HG03135 (cell line): Measurements from ENCODE around the gene ABCC6.

Experiments used
- ATAC-seq: cut with Tn5 transposase; IDR thresholded peaks from one replicate; pipeline ENCODE4 v1.9.1; 2021; ENCODE audit warnings: mild to moderate bottlenecking, moderate library complexity; ENCODE audit not compliant: unreplicated experiment

Gene ABCC6

DNA sequence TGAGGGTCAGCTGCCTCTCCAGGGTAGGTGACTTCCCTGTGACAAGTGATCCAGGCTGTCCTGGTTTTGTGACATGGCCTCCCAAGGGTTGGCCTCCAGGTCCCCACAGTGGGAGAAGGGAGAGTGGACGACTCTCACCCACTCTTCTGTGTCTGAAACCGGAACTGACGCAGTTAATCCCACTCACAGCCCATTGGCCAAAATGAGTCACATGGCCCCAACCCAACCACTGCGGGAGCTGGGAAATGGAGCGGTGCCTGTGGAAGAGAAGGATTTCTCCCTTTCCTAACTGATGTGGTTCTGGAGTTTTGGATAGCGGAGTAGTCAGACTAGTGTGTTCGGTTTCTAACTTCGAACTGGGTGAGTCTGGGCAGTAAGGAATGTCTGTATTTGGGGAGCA is 79.4 kb downstream of the ABCC6 start:
- no peak for ATAC-seq

DNA sequence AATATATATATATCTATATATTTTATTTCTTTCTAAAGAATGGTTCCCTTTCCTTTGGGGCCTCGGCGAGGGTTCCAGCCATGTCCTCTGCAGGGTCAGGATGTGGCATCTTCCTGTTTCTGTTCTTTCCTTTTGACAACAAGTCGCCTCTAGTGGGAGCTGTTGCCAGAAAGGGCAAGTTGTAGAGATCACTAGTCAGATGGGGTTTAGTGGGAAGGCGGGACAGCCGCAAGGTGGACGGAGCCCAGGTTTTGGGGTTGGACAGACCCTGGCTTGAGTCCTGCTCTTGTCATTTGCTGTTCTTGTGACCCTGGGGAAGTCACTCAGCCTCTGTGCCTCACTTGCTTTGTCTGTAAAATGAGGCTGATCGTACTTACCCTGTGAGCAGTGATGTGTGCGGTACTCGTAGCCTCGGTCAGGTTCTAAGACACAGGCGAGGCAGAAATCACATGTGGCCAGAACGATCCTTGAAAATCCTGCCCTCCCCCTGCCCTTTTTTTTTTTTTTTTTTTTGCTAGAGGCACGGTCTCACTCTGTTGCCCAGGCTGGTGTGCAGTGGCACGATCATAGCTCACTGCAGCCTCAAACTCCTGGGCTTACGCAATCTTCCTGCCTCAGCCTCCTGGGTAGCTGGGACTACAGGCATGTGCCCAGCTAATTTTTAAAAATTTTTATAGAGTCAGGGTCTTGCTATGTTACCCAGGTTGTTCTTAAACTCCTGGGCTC is 80.1 kb downstream of the ABCC6 start:
- no peak for ATAC-seq

DNA sequence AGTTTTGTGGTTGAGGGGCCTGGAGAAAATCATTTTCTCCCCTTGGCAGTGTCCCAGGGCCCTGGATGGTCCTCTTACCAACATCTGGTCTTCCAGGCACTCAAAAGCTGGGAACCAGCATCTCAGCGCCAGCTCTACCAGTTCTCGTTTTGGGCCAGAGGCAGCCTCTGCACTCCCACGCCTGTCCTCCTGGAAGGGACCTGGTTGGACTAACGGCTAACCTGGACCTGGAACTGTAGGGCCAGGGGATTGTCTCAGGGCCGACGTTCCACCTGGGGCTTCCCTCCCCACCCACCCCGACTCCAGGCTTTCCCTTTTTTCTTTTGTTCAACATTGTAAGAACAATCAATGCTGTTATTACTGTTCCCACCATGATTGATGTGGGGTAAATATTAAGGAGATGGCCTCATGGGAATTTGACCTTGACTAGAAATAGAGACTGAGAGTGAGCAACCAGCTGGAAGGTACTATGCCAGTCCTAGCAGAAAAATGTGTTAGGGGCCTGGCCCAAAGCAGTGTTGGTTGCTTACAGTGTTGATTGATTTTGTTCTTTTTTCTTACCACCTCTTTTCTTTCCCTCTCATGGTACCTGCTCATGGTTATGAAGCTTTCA is 81.4 kb downstream of the ABCC6 start:
- no peak for ATAC-seq

DNA sequence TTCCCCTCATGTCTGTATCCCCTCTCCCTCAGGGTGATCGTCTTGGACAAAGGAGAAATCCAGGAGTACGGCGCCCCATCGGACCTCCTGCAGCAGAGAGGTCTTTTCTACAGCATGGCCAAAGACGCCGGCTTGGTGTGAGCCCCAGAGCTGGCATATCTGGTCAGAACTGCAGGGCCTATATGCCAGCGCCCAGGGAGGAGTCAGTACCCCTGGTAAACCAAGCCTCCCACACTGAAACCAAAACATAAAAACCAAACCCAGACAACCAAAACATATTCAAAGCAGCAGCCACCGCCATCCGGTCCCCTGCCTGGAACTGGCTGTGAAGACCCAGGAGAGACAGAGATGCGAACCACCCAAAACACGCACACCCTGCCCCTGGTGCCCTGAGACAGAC is 82.2 kb downstream of the ABCC6 start:
- ATAC-seq, result no peak

GRCh38 chr16:16140537-16140936 is 82.8 kb downstream of the ABCC6 start:
- no peak for ATAC-seq

DNA sequence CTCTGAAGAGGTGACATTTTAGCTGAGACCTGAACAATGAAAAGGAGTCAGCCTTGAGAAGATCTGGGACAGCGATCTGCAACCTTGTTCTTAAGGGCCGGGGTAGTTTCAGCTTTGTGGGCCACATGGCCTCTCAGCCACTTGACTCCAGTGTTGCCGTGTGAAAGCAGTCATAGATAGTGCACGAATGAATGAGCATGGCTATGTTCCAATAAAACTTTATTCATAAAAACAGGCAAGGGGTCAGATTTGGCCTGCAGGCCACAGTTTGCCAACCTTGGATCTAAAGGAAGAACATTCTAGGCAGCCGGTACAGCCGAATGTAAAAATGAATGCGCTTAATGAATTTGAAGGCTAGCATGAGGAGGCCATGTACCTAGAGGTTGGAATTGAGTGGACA is 83.5 kb downstream of the ABCC6 start:
- ATAC-seq, result no peak

GRCh38 chr16:16139061-16139460 is 84.2 kb downstream of the ABCC6 start:
- no peak for ATAC-seq

DNA sequence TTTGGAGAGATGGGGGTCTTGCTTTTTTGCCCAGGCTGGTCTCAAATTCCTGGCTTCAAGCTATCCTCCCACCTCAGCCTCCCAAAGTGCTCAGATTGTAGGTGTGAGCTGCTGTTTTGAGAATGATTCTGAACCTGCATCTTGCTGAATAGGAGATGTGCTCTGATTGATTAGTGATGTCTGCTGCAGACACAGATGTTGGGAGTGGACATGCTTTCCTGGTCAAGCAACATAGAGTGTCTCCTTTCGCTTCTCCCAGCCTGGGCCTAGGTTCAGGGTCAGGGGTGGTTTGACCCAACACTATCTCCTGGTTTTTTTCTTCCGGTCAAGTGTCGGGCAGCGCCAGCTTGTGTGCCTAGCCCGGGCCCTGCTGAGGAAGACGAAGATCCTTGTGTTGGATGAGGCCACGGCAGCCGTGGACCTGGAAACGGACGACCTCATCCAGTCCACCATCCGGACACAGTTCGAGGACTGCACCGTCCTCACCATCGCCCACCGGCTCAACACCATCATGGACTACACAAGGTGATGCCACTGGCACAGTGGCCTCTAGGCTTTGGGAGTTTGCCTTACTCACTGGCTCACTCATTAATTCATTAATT is 85.2 kb downstream of the ABCC6 start:
- ATAC-seq, result no peak

GRCh38 chr16:16137110-16137509 is 86.2 kb downstream of the ABCC6 start:
- ATAC-seq, result no peak

DNA sequence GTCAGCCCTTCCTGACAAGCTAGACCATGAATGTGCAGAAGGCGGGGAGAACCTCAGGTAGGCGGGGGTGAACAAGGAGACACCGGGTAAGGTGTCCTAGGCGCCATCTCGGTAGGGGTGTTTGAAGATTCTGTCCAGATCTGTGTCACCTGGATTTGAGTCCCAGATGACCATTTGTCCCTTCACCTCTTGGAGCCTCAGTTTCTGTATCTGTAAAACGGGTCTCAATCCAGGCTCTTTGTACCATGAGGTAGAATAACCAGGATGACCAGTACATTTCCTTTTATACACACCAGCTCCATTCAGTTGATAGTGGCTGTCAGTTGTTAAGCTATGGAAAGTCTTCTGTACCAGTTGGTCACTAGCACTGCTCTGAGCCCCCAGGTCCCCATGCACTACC is 86.7 kb downstream of the ABCC6 start:
- ATAC-seq, result no peak

- ATAC-seq, result no peak
Observed at GRCh38 chr16:16133943-16134604, 89.2 kb downstream of the ABCC6 start.

- no peak for ATAC-seq
Observed at GRCh38 chr16:16131659-16132058, 91.6 kb downstream of the ABCC6 start.

DNA sequence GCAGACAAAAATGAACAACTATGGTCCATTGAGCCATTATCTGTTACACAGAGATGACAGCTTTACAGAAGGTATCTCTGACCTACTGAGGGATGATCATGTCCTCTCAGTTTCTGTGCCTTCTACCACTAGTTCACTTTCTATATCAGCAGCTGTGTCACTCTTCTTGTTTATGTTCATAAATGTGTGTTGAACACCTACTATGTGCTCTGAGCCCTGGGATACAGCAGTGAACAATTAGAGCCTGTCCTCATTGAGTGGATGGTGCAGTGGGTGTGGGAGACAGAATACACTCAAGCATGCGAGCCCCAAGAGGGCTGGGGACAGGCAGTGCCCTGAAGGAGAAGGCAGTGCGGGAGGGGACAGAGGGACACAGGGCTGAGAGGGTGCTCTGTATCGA is 92.1 kb downstream of the ABCC6 start:
- no peak for ATAC-seq

GRCh38 chr16:16127469-16128116 is 95.7 kb downstream of the ABCC6 start:
- ATAC-seq, result no peak

DNA sequence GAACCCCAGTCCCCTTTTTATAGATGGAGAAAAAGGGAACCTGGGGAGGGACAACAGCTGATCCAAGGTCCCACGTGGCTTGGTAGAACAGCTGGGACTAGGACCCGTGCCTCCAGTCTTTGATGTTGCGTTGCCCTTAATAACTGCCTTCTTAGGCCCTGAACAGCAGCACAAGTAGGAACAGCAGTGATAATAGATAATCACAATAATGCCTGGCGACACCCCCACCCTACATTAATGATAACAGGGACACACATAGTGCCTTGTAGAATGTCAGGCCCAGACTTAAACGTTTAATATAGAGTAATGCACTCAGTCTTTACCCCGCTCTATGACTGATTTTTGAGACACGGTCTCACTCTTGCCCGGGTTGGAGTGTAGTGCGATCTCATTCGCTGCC is 96.4 kb downstream of the ABCC6 start:
- ATAC-seq, result no peak

DNA sequence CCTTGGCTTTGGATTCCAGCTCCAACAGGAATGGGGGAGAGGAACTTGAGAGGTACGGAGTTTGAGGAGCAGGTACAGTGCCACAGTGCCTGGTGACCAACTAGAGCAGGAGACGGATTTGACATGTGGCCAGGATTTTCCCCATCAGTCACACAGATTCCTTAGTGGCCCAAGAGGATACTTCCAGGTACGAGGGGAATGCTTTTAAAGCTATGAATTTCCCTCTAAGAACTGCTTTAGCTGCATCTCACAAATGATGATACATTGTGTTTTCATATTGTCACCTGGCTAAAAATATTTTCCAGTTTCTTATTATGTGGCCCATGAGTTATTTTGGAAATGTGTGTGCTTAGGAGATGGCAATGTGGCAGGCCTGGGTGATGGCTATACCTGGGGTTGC is 98.3 kb downstream of the ABCC6 start:
- no peak for ATAC-seq

DNA sequence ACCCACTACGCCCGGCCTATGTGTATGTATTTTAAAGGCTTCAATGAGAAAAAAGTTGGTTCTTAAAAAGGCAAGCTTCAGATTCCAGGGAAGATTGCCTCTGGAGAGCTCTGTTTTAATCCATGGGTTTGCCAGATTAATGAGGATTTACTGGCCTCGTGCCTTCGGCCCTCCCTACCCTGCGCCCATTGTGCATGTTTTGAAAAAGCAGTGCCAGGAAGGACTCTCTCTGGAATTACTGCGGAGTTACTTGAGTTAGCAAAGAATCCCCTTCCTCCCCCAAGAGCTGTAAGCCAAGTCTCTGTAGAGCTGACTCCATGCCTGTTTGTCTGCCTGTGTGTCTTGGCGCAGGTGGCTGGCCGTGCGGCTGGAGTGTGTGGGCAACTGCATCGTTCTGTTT is 98.9 kb downstream of the ABCC6 start:
- ATAC-seq, result no peak

DNA sequence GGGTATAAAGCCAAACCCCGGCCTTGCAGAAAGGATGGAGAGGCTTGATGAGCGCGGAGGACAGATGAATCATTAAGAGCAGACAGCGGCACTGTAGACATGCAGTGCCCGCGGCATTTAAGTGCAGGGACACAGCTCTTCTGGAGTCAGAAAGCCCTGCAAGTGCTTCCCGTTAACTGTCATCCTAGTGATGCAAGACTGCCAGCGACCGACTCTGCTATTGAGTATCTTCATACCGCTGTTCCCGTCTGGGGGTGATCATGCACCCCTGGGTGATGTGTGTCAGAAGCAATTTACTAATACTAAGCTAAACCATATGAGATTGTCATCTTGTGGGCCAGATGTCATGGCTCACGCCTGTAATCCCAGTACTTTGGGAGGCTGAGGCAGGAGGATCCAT is 101.0 kb downstream of the ABCC6 start:
- ATAC-seq, result no peak

DNA sequence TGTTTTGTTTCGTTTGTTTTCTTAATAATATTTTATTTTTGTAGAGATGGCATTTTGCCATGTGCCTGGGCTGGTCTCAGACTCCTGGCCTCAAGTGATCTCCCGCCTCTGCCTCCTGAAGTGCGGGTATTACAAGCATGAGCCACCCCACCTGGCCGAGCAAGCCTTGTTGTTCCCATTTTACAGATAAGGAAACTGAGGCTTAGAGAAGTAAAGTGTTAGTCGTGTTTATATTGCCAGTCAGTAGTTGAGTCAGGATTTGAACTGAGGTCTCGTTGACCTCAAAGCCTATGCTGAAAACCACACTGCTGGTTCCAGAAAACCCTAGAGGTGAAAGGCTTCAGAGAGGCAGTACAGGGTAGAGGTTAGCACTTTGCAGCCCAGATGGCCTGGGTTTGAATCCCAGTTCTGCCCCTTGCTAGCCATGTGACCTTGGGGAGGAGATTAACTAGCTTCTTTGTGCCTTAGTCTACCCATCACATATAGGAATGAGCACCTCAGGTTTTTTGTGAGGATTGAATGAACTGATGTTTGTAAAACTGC is 102.0 kb downstream of the ABCC6 start:
- ATAC-seq, result no peak

DNA sequence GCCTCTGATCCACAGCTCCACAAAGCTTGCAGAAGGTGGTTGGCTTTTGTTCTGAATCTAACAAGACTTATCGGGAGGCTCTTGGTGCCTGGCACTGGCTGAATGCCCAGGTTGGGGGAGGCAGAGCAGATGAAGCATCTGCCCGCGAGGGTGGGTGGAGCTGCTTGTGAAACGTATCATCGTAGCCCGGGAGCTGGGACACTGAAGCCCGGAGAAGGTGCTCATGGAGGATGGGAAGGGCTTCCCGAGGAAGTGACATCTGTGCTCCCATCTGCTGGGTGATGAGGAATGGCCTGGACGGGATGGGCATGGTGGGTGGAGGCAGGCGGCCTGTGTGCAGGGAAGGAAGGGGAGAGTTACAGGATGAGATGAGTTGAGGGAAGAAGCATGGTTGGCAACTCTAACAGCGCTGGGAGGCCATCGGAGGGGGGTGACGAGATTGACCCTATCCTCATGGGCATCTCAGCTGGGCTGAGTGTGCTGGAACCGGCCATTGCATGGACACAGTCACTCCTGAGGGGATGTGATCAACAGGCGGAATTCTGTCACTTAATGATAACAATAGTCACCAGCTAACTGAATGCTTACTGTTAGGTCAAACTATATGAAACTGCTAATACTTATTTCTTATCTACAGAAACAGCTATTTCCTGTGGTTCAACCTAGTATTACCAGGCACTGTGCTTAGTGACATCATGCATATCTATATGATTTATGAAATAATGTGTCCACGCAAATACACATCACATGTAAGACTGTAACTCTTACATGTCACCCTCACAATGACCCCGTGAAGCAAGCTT is 102.7 kb downstream of the ABCC6 start:
- no peak for ATAC-seq

- no peak for ATAC-seq
Observed at GRCh38 chr16:16120044-16120381, 103.3 kb downstream of the ABCC6 start.
